Left renal pelvis (tissue), 4 donors: ENCODE measurements around the gene ZBTB44. TPM values are rescaled to one million over a fixed set of nuclear protein-coding genes. Genes with fewer than 3 reads are reported as not detected.
A peak's percentile ranks its signal among the peaks of the same experiment; 100 is the strongest.
"Not testable (repeated sequence)": the region's sequence is repeated elsewhere in the genome, so short reads cannot be mapped to it uniquely, and the experiment has no call there.

Experiments used
- DNase-seq, 4 donors: peaks; one replicate each; pipeline ENCODE4 v3.0.0-alpha.2; 2013; ENCODE audit warnings: low read depth in 4 of 4, low spot score in 3 of 4
- polyA plus RNA-seq, 4 donors: library from polyadenylated mRNA; unstranded; fragments of 120-200 nt; gene quantifications; one replicate each; pipeline ENCODE4 v1.2.1, GENCODE V29; 2013; ENCODE audit not compliant: insufficient read length in 4 of 4

ZBTB44 gene, protein sequence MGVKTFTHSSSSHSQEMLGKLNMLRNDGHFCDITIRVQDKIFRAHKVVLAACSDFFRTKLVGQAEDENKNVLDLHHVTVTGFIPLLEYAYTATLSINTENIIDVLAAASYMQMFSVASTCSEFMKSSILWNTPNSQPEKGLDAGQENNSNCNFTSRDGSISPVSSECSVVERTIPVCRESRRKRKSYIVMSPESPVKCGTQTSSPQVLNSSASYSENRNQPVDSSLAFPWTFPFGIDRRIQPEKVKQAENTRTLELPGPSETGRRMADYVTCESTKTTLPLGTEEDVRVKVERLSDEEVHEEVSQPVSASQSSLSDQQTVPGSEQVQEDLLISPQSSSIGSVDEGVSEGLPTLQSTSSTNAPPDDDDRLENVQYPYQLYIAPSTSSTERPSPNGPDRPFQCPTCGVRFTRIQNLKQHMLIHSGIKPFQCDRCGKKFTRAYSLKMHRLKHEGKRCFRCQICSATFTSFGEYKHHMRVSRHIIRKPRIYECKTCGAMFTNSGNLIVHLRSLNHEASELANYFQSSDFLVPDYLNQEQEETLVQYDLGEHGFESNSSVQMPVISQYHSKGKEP
- 10 to 100 TPM; 44.8 to 62.7 (median 58.1) TPM for polyA plus RNA-seq

DNA sequence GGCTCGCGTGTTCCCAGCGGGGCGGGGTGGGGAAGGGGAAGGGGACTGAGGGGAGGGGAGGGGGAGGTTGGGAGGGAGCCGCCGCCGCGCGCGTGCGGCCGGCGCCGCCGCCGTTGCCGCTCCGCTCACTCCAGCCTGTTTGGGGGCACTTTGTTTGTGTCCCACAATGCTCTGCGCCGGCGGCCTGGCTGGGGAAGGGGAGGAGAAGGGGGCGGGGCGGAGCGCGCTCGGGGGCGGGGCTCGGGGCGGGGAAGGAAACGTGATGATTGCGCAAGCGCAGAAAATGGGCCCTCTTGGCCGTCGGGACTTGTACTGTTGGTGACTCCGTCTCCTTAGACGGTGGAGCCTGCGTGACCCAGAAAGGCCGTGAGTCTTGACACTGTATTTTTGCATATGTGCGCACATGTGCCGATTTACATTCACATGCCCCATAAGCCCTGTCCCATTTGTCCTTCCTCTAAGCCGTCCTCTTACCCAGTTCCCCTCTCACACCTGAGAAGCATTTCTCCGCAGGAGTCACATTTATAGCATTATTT, at the start of gene ZBTB44:
Gene ZBTB44, minus strand, starts transcription at position 168 of the 536 bp plus-strand sequence. CDS start 53,044 bp downstream, outside the sequence.
- DNase-seq: peak; percentile 74 to 85 (median 83)

- no peak for DNase-seq
These were observed 44.7 kb upstream of the ZBTB44 start for GRCh38 chr11:130359419-130359818.

- DNase-seq: no peak
These were observed 43.7 kb upstream of the ZBTB44 start for GRCh38 chr11:130358398-130358797.

- DNase-seq: no peak
These were observed 32.5 kb upstream of the ZBTB44 start for GRCh38 chr11:130347261-130347660.

DNA sequence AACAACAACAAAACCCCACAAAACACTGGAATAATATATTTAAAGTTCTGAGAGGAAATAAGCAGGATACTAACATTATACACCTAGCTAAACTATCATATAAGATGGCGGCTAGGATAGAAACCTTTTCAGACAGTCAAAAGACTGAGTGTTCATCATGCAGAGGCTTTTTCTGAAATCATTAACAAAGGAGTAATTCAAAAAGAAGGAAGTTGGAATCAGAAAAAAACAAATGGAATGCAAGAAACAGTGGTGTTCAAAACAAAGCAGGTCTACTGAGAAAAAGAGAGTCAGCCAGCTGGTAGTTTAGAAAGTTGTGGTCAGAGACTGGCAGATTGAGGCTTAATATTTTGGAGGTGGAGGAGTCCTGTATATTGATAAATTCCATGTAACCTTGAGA, 30.1 kb upstream of the ZBTB44 start:
- DNase-seq: no peak

- DNase-seq: no peak
These were observed 26.1 kb upstream of the ZBTB44 start for GRCh38 chr11:130340671-130341319.

DNA sequence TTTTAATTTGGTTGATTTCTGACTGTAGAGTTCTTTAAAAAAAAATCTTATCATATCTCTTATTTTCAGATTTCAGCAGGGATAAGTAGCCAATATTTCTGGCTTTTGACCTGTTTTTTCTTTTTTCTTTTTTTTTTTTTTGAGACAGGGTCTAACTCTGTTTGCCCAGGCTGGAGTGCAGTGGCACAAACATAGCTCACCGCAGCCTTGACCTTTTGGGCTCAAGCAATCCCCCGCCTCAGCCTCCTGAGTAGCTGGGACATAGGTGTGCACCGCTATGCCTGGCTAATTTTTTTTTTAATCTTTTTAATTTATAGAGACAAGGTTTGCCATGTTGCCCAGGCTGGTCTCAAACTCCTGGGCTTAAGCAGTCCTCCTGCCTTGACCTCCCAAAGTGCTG, 23.9 kb upstream of the ZBTB44 start:
- DNase-seq: no peak

GRCh38 chr11:130337281-130338089, 22.8 kb upstream of the ZBTB44 start:
- DNase-seq: no peak

- not testable (repeated sequence) for DNase-seq
These were observed 16.7 kb upstream of the ZBTB44 start for GRCh38 chr11:130331397-130331796.

DNA sequence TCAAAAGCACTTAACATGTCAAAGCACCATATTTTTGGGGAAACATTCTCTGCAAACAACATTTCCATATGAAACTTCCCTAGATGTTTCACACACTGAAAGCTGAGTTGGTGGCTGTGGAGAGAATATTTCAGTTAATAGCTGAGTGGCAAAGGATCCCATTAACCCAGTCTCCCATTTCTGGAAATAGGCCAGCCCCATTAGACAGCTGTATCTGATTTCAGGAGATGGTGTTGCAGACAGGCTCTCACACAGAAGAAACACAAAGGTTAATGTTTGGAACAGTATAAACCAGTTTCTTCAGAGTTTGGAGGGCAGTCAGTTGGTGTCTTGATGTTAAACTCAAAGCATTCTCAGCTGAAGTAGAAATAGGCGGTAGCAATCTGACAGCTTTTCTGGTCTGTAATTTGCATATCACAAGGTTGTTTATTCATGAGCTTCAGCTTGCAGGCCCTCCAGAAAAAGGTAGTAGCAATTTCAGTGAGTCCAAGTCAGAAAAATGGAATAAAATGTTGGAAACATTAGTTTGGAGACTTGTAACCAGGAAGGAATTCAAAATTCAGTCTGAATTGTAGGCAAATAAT, 15.5 kb upstream of the ZBTB44 start:
- DNase-seq: peak in 1 of 4 donors; percentile 35

DNA sequence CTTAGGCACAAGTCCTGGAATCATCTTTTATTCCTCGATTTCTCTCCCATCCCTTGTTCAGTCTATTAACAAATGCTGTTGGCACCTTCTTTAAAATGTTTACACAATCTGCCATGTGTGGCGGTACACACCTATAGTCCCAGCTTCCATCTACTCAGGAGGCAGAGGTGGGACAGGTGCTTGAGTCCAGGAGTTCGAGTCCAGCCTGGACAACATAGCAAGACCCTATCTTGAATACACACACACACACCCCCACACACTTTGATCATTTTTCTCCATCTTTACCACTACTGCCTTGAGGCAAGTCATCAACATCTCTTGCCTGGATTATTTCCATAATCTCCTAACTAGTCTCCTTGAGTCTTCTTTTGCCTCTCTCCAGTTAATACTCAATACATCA, 13.7 kb upstream of the ZBTB44 start:
- DNase-seq: no peak

DNA sequence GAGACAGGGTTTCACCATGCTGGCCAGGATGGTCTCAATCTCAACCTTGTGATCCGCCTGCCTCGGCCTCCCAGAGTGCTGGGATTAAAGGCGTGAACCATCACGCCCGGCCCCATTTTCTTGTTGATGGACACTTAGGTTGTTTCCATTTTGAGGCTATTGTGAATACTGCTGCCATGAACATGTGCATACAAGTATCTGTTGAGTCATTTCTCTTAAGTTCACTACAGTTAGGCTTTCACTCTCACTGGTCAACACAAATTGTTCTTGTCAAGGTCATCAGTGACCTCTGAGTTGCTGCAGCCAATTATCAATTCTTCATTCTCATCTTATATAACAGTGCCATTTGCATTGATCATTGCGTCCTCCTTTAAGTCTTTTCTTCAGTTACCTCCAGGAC, 13.0 kb upstream of the ZBTB44 start:
- no peak for DNase-seq

DNA sequence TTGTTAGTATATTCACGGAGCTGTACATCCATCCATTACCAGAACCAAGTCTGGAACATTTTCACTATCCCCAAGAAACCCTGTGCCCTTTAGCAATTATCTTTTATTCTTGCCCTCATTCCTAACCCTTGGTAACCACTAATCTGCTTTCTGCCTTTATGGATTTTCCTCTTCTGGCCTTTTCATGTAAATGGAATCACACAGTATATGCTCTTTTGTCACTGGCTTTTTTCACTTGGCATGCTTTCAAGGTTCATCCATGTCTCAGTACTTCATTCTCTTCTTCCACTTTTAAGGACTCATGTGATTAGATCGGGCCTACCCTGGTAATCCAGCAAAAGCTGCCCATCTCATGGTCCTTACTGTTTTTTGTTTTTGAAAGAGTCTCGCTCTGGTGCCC, 11.0 kb upstream of the ZBTB44 start:
- no peak for DNase-seq

DNA sequence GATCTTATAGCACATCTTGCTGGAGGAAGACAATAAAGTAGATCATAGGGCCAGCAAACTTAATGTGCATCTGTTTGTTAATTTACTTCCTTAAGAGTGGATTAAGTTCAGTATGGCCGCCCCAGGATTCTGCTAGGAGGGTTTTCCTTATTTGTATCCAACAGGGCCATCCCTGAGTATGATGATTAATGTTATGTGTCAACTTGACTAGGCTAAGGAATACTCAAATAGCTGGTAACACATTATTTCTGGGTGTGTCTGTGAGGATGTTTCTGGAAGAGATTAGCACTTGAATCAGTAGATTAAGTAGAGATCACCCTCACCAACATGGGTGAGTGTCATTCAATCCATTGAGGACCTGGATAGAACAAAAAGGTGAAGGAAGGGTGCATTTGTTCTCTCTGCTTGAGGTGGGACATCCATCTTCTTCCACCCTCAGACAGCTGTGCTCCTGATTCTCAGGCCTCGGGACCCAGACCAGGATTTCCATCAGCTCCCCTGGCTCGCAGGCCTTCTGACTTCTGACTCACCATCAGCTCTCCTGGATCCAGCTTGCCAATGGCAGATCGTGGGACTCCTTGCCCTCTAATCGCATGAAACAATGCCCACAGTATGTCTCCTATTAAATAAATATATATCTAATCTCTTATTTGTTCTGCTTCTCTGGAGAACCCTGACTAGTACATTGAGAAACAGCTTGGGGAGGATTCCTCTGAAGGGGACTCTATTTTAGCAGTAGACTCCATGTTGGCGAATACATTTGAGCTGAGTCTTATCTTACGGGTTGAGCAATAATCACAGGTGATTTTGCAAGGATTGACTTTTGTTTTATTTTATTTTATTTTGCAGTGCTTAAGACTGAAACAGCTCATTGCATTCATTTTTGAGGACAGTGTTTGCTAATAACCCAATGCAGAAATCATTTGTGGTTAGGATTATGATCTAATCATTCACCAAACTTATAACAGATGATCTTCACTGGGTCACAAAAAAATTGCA, 9.0 kb upstream of the ZBTB44 start:
- no peak for DNase-seq

DNA sequence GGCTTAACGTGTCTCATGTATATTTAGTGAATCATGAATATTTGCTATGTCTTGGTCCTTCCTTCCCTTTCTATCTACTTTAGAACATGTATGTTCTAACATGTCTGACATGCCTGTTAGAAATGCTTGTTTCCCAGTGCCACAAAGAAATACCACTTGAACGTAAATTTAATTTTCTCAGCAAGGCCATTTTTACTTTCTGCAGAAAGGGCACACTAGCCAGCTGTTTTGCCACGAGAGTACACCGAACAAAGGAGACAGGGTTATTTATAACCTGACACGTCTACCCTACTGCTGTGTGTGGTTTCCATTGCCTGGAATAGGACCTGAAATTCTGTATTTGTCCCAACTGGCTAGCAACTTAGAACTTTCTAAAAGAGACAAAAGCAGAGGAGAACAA, 7.4 kb upstream of the ZBTB44 start:
- DNase-seq: no peak

GRCh38 chr11:130318031-130318673, 3.4 kb upstream of the ZBTB44 start:
- no peak for DNase-seq

DNA sequence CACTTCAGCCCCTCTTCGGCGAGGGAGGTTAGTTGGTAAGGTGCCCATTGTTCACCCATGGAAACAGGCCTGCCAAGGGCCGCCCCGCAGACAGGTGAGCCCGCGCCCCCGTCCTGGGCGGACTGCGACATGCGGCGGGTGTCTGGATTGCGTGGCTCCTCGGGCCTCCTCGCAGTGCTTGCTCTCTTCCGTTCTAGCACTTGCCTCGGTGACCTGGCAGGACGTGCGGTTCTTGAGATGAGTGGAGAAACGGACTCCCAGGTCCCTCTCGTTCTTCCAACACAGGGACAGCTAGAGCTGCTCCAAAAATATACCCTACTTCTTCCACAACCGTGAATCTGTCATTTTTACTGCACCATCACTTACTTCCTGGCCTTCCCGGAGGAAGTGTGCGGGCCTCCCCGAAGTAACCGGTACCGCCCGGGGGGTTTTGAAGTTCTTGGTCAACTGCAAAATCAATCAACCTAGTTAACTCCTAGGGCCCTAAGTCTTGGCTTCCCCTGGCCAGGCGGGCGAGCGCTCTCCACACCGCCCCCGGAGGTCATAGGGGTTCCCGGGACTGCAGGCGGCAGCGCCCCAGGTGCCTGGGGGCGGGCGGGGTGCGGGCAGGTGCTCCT, 745 bp upstream of the ZBTB44 start:
- DNase-seq: no peak

DNA sequence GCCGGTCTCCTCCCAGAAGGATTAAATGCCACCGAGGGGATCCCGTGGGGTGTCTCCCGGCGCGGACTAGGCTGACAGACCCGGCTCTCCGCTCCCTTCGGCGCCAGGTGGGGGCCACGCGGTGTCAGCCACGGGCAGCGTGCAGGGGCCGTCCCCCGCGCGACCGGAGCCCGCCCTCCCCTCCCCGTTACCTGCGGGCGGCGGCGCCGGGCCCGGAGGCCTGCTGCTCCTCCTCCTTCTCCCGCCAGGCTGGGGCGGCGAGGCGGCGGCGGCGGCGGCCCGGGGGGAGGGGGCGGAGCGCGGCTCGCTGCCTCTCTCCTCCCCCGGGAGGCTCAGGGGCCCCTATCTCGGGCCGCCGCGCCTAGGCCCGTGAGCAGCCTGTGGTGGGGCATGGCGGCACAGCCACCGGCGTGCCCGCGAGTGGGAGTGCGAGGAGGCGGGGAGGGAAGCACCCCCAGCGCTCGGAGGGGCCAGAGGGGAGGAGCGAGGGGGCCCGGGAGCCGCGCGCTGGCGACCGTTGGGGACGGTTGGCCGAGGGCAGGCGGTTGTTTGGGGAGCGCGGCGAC, 450 bp downstream of the ZBTB44 start:
- DNase-seq: no peak
